ENCODE measurements around the gene MYOG.

Gene MYOG

DNA sequence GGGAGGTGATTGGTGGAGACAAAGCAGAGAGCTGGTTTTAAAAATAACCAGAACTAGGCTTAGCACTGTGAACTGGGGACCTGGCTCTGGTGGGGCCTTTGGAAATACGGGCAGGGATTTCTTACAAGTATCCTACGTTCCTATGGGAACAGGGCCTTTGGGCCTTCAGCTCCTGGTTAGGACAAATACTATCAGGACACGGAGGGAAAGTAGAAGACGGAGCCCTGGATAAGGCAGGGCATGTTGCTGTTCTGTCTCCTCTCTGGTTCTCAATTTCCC is 5.3 kb upstream of the MYOG start:
- no peak for DNase-seq (ENCODE audit: extremely low read depth in 1 of 2, low read depth in 1 of 2)

- DNase-seq (ENCODE audit: extremely low read depth in 1 of 2, low read depth in 1 of 2), result no peak
Measured at GRCh38 chr1:203090421-203091198, 4.8 kb upstream of the MYOG start.

DNA sequence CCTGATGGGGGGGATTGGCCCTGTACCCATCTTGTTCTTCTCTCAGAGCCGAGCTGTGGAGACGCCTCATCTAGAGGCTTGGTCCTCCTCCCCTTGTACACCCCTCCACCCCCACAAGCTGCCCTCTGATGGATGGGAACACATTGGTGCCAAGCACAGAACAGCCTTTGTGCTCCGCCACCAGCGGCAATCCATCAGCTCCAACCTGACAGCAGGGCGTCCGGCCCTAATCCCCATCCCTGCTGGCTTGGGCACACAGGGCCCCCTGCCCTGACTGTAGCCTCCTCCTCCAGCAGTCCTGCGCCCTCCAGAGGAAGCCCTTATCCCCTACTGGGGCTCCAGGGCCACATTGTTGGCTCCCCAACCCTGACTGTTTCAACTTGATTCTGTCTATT is 3.8 kb upstream of the MYOG start:
- no peak for DNase-seq (ENCODE audit: extremely low read depth in 1 of 2, low read depth in 1 of 2)

GRCh38 chr1:203089001-203089650 is 3.3 kb upstream of the MYOG start:
- DNase-seq (ENCODE audit: extremely low read depth in 1 of 2, low read depth in 1 of 2), result no peak

DNA sequence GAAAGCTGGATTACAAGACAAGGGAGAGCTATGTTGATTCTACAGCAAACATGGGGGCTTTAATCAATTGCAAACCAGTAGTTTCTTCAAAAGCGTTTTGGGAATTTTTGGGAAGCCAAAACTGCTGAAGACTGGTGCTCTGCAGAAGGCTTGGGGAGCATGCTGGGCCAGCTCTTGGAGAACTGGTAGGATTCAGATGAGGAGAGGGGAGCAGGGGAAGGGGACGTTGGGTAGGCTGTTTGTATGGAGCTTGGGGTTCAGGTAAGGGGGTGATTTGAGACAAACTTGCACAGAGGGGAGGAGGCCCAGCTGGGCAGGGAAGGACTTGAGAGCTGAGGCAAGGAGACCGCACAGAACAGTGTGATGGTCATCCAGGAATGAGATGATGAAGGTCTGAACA is 2.6 kb upstream of the MYOG start:
- DNase-seq (ENCODE audit: extremely low read depth in 1 of 2, low read depth in 1 of 2), result no peak

DNA sequence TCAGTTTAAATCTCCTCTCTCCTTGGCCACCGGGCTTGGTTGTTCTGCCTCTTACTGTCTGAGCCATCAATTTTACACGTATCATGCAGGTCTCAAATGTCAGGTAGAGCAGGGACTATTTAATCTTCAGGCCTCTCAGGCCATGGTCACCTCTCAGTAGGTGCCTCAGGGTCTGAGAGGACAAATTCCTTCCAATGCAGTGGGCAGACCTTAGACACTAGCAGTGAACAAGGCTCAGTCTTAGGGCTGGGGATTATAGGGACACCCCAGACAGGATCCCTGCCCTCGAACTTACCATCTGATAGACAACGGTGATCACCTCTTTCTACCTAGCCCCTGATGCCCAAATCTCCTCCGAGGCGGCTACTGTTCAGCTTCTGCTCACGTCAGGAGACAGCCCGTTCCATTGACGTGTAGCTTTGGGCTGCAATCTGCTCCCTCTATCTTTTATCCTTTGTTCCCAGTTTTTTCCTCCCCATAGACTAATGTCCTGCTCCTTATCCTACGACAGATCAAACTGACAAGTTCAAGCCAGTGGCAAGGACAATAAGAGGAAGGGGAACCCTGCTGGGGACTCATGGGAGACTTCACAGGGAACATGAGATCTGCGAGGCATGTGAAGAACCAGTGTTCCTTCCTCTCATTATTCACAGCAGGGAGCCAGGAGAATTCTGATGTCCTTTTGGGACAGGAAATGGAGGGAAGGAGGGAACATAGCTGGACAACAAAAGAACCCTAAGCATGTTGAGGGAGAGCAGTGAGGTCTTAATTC is 1.4 kb upstream of the MYOG start:
- no peak for DNase-seq (ENCODE audit: extremely low read depth in 1 of 2, low read depth in 1 of 2)

DNA sequence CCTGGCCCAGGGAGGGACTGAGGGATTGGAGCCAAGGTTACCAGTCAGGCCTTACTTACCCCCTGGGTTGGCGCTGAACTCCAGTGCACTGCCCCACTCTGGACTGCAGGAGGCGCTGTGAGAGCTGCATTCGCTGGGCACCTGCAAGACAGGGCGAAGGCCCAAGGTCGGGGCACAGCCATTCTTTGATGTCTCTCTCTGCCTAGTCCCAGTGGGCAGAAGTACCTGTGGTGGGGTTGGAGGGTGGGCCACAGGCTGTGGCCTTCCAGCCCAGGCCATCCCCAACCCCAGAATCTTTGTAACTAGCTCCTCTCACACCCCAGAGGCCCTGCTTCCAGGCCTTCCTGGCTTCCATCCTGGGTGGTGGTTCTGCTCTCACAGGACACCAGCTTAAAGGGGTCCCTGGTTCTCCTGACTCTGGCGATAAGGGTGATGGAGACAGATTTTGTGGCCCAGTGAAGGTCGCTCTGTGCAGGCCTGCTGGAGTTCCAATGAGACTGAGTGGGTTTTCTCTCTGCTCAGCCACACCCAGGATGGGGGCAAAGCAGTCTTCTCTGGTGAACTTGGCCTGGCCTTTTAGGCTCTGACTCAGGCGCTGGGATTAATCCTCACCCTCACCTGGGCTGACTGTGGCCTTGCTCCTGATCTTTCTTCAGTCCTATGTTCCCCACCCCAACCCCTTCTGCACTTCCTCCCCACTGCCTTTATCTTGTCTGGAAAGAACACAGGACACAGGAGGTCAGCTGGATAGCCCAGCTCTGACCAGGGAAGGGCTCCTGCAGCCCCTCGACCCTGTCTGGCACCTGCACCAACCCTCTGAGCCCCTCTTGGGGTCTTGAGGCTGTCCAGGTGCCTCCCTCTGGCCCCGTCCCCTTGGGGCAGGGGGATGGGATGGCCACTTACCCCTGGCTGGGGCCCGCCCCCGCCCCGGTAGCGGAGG is 954 bp downstream of the MYOG start:
- no peak for DNase-seq (ENCODE audit: extremely low read depth in 1 of 2, low read depth in 1 of 2)

DNA sequence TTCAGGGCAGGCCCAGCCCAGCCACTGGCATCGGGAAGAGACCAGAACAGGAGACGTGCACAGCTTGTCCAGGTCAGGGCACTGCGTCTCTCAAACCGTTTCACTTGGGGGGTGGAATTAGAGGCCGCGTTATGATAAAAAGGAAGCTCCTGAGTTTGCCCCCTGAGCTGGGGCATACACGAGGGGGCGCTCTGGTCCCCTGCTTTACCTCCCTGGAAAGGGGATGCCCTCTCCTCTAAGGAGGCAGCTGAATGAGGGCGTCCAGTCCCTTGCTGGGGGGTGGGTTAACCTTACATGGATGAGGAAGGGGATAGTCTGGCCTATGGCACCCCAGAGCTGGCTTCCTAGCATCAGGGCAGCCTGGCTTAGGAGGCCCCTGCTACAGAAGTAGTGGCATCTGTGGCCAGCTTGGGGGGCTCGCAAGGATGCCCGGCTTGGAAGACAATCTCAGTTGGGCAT is 2.3 kb downstream of the MYOG start:
- no peak for DNase-seq (ENCODE audit: extremely low read depth in 1 of 2, low read depth in 1 of 2)

DNA sequence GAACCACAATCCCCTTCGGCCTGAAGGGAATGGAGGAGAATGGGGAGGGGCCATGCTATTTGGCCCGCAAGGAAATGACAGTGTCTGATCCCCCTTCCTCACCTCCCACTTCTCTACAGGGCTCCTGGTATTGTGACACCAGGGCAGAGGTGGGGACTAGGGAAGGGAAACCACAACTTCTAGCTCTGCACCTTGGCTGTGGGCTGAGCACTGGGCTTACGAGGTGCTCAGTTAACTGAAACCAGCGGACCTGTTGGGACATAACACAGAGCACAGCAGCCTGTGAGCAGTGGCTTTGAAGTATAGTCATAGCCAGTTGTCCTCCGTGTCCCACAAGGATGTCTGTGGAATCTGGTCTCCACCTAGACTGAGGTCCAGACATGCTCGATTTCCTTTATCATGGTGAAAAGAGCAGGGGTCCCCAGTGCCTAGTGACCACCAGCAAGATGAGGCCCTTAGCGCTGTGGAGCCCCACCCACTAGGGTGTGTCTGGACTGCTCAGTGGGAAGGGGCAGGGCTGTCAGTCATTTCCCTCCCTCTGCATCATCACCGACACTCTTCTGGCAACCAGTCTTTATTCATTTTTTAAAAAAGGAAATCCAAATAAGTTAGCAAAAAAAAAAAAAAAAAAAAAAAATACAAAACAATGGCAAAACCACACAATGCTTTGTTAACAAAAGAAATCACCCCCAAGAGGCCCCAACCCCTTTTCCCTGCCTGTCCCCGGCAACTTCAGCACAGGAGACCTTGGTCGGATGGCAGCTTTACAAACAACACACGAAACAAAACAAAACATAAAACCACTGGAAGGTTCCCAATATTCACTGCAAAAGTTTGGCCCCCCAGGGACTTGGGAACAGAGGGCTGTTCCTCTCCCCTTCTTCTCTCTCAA is 3.0 kb downstream of the MYOG start:
- DNase-seq (ENCODE audit: extremely low read depth in 1 of 2, low read depth in 1 of 2), result no peak

- DNase-seq (ENCODE audit: extremely low read depth in 1 of 2, low read depth in 1 of 2), result no peak
Measured at GRCh38 chr1:203082231-203082505, 3.6 kb downstream of the MYOG start.

- DNase-seq (ENCODE audit: extremely low read depth in 1 of 2, low read depth in 1 of 2), result no peak
Measured at GRCh38 chr1:203081465-203082230, 4.2 kb downstream of the MYOG start.

DNA sequence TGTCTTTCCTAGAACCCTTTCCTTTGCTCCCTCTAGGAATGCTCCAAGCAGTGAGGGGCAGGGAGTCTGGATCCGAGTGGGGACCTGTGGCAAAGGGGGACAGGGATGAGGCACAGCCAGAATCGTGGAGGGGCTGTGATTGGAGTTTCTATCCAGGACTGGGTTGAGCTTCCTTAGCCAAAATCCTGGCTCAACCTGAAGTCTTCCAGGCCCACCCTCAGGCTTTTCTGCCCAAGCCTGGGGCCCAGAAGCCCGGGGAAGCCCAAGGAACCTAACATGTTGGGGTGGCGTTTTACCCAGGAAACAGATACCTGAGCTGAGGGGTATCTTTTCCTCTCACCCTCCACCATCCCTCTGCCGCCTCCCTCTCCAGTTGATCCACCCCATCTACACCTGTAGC is 5.4 kb downstream of the MYOG start:
- DNase-seq (ENCODE audit: extremely low read depth in 1 of 2, low read depth in 1 of 2), result no peak

DNA sequence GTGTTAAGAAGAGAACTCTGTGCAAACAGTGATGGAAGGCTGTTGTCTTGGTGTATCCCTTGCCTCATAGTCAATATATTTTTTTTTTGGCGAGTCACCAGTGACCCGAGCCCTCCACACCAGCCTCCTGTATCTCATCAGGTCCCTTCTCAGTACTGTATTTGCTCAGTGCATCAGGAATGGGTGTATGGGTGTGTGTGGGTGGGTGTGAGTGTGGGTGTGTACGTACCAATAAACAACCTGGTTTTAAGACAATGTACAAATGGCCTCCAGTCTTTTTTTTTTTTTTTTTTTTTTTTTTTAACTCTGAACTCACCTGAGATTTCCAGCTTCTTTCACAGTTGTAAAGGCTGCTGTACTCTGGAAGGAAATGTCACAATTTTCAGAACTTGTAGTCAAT is 7.3 kb downstream of the MYOG start:
- no peak for DNase-seq (ENCODE audit: extremely low read depth in 1 of 2, low read depth in 1 of 2)

- no peak for DNase-seq (ENCODE audit: extremely low read depth in 1 of 2, low read depth in 1 of 2)
Measured at GRCh38 chr1:203077956-203078355, 7.9 kb downstream of the MYOG start.

DNA sequence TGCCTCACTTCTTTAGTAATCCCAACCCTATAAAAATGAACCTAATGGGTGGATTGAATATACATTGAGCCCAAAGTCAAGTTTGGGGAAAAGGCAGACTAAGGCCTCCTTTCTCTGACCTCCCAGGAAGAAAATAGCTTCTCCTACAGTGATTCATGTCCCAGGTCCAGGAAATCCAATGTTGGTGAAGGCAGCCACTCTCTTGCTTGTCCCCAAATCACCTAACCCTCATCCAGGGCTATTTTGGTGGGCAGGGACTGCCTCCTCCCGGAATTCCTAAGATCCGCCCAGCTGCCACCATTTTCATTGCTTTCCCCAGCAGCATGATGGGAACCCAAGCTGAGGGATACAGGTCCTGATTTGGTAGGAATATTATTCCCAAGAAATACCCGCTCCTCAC is 8.4 kb downstream of the MYOG start:
- DNase-seq (ENCODE audit: extremely low read depth in 1 of 2, low read depth in 1 of 2), result no peak

GRCh38 chr1:203076031-203076511 is 9.7 kb downstream of the MYOG start:
- no peak for DNase-seq (ENCODE audit: extremely low read depth in 1 of 2, low read depth in 1 of 2)

DNA sequence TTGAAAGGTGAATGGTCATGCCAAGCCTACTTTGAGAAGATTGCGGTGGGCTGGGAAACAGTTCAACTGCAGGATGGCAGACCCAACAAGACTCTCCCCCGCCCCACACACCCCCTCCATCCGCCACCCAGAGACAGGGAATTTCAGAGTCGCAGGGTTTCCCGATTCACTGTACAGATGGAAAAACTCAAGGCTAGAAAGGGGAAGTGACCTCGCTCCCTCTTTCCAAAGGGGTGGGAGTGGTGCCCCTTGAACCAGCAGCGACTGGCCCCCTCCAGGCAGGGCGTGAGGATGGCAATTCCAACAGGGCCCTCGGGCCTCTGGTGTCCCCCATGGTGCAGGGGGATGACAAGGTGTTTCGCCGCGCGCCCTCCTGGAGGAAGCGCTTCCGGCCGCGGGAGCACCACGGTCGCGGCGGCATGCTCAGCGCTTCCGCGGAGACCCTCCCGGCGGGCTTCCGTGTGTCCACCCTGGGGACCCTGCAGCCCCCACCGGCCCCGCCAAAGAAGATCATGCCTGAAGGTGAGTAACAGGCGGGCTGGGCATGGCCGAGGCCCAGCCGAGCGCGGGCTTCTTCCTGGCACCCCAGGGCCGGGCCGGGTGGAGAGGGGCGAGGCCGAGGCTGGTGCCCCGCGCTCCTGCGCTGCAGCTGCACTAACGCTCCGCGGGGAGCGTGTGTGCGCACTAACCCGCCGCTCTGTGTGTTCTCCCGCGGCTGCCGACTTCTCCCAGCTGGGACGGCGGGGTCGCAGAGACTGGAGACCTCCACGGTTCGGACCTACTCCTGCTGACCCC is 10.4 kb downstream of the MYOG start:
- no peak for DNase-seq (ENCODE audit: extremely low read depth in 1 of 2, low read depth in 1 of 2)

GRCh38 chr1:203074610-203075009 is 11.2 kb downstream of the MYOG start:
- no peak for DNase-seq (ENCODE audit: extremely low read depth in 1 of 2, low read depth in 1 of 2)

DNA sequence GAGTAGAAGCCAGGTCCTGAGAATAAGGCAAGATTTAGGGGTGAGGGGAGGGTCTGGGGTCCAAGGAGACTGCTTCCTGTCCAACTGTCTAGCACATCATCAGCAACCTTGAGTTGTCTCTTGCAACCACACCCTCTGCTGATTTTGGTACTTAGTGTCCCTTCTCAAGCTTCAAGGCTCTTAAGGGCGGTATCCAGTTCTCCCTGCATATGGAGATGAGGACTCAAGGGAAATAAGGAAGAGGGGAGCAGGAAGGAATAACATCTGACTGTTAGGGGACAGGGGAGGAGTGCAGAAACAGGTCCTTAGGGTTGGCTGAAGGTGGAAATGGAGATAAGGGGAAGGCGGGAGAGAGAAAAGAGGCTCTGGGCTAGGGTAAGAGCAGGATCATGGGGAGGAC is 12.3 kb downstream of the MYOG start:
- DNase-seq (ENCODE audit: extremely low read depth in 1 of 2, low read depth in 1 of 2), result no peak
